ENCODE data around the gene MICAL2.

DNA sequence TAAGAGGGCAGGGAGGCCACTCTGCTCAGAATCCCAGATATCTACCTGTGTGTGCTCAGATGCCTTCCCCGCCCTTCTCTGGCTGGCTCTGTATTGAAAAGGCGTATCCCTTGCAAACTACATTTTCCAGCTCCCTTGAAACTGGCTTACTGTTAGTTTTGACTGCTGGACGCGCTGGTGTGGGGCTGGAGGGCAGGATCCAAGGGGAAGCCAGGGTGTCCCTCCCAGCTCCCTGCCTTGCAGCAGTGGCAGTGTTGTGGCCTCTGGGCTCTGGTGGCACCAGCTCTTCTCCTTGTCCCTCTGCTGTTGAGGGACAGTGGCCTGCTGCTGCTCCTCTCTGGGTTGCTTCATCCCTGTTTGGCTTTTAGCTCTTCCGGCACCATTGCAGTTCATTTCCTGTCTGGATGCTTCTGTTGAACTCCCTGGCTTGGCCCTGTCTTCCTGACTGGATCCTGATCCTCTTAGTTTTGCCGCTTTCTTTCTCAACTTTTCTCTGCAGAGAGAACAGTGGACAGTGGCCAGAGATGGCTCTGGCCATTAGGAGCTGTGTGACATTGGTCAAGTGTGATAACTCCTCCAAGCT, 159.9 kb downstream of the MICAL2 start:
- TF ChIP-seq CTCF (IDR thresholded peaks at IDR 0.05; ENCODE audit: control extremely low read depth in 1 of 3, insufficient read depth in 1 of 3, low read depth in 1 of 3, low read length in 3 of 3) (no peak), SRF (IDR thresholded peaks at IDR 0.05; ENCODE audit: low read depth, low read length) (no peak), CBX8 (IDR thresholded peaks at IDR 0.05; ENCODE audit: borderline replicate concordance, low read depth, low read length) (no peak), CREB1 (IDR thresholded peaks at IDR 0.05) (no peak), GTF2F1 (IDR thresholded peaks at IDR 0.05; ENCODE audit: borderline replicate concordance, low read depth, low read length) (no peak), ZNF274 (IDR thresholded peaks at IDR 0.05; ENCODE audit: borderline replicate concordance, extremely low read depth, low read length) (no peak), BRCA1 (IDR thresholded peaks at IDR 0.05; ENCODE audit: low read depth, low read length) (no peak), RAD21 (IDR thresholded peaks at IDR 0.05 in 1 of 2, conservative IDR thresholded peaks at IDR 0.05 in 1 of 2; ENCODE audit: low read depth in 2 of 2, low read length in 2 of 2) (no peak), EP300 (IDR thresholded peaks at IDR 0.05; ENCODE audit: borderline replicate concordance in 1 of 2, low read depth in 2 of 2, low read length in 2 of 2) (no peak), EGR1 (IDR thresholded peaks at IDR 0.05; ENCODE audit: borderline replicate concordance, low read depth, low read length) (no peak), SIN3A (conservative IDR thresholded peaks at IDR 0.05 in 1 of 2, IDR thresholded peaks at IDR 0.05 in 1 of 2; ENCODE audit: low read depth in 1 of 2, low read length in 2 of 2) (no peak), TAF1 (IDR thresholded peaks at IDR 0.05; ENCODE audit: low read depth, low read length) (no peak)
- TF ChIP-seq, protein P1, sequence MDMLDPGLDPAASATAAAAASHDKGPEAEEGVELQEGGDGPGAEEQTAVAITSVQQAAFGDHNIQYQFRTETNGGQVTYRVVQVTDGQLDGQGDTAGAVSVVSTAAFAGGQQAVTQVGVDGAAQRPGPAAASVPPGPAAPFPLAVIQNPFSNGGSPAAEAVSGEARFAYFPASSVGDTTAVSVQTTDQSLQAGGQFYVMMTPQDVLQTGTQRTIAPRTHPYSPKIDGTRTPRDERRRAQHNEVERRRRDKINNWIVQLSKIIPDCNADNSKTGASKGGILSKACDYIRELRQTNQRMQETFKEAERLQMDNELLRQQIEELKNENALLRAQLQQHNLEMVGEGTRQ (IDR thresholded peaks at IDR 0.05; ENCODE audit: low read length), result no peak

All from H1 (cell line).